ENCODE data around the gene SPI1.

DNA sequence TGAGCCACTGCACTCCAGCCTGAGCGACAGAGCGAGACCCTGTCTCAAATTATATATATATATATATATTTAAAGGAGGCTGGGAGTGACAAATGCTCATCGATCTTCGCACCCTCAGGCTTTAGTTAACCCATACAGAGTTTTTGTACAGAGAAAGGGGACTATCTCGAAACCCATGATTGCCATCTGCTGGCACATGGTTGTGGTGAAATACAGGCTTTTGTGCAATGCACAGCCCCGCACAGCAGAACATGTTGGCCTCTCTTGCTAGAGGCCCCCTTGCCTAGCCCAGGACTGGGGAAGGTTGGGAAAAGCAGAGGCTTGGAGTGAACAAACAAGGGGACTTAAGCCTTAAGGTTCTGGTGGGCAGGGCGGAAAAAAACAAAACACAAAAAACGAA is 29.5 kb downstream of the SPI1 start:
- no peak for TF ChIP-seq EP300 (IDR thresholded peaks at IDR 0.05)
- TF ChIP-seq, protein P1, sequence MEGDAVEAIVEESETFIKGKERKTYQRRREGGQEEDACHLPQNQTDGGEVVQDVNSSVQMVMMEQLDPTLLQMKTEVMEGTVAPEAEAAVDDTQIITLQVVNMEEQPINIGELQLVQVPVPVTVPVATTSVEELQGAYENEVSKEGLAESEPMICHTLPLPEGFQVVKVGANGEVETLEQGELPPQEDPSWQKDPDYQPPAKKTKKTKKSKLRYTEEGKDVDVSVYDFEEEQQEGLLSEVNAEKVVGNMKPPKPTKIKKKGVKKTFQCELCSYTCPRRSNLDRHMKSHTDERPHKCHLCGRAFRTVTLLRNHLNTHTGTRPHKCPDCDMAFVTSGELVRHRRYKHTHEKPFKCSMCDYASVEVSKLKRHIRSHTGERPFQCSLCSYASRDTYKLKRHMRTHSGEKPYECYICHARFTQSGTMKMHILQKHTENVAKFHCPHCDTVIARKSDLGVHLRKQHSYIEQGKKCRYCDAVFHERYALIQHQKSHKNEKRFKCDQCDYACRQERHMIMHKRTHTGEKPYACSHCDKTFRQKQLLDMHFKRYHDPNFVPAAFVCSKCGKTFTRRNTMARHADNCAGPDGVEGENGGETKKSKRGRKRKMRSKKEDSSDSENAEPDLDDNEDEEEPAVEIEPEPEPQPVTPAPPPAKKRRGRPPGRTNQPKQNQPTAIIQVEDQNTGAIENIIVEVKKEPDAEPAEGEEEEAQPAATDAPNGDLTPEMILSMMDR (IDR thresholded peaks at IDR 0.05), result no peak
